GM21825 (cell line): Measurements from ENCODE around the gene NACA.
"Not testable (repeated sequence)": the region's sequence is repeated elsewhere in the genome, so short reads cannot be mapped to it uniquely, and the experiment has no call there.

ENCODE experiments used
- ATAC-seq: cut with Tn5 transposase; IDR thresholded peaks from one replicate; pipeline ENCODE4 v1.9.1; 2021; ENCODE audit warnings: mild to moderate bottlenecking, moderate library complexity; ENCODE audit not compliant: unreplicated experiment

Gene NACA

DNA sequence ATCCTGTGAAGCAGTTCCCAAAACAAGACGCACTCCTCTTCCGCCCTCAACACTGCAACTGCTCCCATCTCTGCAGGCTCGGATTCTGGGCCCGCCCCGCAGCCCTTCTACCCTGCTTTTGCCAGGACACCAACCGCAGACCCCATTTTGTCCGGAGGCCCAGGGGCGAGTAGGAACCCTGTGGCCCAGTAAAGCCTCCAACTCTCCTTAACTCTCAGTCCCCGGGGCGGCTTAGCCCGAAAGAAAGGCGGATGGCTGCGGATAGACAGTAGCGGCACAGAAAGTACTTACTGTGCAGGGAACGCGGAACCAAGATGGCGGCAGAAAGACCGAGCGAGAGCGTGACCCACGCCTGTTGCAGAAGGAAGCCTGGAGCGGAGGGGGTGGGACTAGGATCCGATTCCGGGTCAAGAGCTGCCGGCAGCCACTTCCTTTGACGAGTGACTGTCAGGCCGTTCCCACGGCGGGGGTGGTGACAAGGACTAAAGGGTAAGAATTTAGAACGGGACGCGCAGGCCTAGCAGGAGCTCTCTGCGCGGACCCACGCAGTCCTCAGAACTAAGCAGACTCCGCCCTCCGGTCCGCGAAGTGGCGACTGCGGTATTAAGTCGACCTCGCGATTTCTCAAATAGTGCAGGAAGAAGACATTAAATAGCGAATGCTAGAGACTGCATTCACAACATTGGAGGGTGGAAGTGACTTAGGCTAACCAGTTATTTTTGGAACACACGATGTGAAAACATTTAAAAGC, at the start of gene NACA:
Gene NACA, minus strand, starts transcription at position 328 of the 751 bp plus-strand sequence. CDS start 778 bp downstream, outside the sequence.
- ATAC-seq = peak; percentile 96

DNA sequence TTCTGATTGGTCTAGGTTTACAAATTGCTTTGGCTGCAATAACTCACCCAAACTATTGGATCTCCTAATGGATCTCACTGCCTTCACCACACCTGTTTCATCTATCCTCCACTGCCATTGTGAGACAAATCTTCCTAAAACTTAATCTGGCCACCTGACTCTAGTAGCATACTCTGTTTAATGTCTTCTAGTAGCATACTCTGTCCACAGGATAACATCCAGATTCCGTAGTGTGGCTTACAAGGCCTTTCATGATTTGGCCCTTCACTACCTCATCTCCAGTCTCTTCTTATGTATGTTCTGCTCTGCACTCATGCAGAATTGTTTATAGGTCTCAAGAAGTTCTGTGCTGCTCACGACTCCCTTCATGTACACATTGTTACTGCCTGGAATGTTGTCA, 48.0 kb upstream of the NACA start:
- no peak for ATAC-seq

DNA sequence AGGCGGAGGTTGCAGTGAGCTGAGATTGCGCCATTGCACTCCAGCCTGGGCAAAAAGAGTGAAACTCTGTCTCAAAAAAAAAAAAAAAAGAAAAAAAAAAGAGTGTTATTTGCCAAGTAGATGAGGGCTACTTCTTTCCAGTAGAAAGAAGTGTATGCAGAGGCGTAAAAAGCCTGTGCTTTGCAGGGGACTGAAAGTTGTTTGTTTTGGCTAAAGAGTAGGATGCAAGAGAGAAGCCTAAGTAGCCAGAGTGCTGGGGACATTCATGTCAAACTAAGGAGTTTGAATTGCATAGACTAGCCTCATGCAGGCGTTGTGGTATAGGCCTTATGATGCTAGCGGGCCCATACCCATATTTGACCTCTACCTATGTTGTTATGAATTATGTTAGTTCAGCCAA, 47.5 kb upstream of the NACA start:
- ATAC-seq = no peak

DNA sequence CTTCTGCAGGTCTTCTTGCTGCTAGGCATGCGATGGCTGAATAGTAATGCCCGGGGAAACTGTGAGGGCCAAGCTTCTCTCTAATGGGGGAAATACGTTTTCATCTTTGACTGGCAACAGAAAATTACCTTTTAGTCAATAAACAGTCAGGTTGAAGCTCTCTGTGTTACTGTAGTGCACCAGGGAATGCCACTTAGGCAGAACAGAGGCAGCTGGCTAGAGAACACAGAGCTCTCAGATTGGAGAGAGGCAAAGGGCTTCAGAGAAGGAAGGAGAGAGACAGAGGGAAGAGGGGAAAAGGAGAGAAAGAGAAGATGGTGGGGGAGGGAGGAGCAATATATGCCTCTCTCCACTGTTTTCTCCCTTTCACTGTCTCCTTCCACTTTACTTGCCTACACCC, 44.8 kb upstream of the NACA start:
- ATAC-seq = no peak

DNA sequence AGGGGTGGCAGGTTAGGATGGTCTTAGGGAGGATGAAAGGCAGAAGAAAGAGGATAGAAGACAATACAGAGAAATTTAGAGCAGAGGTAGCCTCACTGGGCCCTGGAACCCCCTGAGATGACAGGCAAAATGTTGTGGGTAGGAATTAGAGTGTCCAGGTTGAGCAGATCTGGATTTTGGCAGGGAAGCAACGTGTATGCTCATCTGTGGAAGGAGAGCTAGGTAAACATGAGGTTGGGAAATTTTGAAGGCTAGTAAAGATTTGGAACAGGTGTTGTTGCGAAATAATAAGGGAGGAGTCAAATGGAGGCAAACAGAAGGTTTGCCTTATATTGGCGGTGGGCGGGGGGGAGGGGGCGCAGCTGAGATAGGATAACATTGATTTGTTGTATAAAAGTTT, 43.3 kb upstream of the NACA start:
- no peak for ATAC-seq

DNA sequence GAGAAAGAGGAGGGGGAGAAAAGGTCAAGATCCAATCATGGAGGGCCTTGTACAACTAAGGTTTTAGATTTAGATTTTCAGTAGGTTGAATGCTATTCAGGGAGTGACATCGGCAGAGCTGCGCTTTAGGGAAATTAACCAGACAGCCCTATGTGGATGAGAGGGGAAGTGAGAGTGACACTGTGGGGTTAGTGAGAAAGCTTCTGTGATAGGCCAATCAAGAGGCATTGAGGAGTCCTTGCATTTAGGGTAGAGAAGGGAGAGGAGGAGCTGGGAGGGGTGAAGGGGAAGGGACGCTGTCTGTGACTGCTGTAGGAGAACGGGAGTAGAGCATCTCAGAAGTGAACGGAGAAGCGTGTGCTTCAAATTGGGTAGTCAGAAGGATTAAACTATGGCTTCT, 41.4 kb upstream of the NACA start:
- ATAC-seq = peak; percentile 99

DNA sequence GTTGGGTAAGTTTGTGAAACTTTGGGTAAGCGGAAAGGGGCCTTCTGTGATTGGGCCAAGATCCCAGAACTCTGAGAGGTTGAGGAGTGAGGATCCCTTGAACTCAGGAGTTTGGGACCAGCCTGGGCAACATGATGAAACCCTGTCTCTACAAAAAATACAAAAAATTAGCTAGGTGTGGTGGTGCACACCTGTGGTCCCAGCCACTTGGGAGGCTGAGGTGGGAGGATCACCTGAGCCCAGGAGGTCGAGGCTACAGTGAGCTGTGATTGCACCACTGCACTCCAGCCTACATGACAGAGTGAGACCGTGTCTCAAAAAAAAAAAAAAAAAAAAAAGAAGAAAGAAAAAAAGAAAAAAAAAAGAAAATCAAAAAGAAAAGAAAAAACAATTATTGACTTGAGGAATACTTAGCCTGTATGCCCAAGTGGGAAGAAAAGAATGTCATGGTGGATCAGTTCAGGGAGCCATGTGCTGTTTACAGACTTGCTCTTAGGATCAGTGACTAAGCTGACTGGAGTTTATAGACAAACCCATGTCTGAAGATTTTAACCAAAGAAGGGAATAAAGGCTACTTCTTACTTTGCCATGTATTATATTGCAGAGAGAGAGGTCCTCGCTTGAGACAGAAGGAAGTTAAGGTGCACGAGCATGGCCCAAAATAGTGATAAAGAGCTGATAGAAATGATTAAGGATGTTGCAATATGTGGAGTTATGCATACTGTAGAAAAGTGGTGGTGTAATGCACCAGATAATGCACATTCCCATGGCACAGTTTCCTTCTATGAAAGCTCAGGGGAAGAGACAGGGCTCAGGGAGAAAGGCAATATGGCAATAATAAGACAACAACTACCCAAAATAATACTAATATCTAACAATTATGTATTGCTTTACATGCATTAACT, 38.9 kb upstream of the NACA start:
- ATAC-seq = no peak

DNA sequence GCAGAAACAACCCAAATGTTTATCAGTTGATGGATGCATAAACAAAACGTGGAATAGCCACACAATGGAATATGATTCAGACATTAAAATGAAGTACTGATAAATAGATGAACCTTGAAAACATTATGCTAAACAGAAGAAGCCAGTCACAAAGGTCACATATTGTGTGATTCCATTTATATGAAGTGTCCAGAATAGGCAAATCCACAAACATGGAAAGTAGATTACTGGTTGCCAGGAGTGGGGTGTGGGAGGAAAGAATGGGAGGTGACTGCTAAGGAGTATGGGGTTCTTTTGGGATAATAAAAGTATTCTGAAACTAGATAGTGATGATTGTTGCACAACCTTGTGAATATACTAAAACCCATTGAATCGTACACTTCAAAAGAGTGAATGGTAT, 36.7 kb upstream of the NACA start:
- ATAC-seq = no peak

DNA sequence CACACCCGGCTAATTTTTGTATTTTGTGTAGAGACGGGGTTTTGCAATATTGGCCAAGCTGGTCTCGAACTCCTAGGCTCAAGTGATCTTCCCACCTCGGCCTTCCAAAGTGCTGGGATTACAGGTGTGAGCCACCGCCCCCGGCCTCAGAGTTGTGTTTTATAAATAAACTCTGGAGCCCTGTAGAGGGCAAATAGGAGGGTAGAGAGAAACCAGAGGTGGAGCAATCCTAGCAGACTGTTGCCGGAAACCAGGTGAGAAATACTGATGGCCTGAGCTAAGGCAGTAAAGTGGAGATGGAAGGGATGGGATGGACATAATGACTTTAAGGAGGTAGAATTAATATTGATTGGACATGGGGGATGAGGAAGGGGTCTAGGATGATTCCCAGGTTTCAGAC, 35.4 kb upstream of the NACA start:
- ATAC-seq = no peak

DNA sequence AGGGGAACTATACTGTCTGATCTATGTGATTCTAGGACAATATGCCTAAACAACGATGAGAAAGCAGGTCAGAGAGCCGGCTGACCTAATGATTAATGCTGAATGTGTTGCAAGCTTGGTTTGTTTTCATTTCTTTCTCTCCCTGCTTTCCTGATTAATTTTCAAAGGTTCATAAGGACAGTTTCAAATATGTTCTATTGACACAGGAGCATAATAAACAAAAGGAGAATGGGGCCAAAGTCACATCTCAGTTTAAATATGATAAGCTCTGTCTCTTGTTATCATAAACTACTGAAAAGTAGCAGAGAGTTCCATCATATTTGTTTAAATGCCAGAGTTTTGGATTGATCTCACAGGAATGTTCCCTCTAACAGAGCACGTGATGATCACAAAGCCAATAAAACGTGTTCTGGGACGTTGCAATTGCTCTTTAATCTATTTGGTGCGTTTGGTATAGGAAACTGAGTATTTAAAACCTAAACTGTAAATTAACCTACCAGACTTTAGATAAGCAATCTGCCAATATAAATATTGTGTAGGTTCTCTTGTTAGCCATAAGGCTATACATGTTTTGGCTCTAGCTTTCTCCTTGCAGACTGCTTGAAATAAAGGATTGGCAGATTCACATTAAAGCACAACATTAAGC, 34.3 kb upstream of the NACA start:
- no peak for ATAC-seq

DNA sequence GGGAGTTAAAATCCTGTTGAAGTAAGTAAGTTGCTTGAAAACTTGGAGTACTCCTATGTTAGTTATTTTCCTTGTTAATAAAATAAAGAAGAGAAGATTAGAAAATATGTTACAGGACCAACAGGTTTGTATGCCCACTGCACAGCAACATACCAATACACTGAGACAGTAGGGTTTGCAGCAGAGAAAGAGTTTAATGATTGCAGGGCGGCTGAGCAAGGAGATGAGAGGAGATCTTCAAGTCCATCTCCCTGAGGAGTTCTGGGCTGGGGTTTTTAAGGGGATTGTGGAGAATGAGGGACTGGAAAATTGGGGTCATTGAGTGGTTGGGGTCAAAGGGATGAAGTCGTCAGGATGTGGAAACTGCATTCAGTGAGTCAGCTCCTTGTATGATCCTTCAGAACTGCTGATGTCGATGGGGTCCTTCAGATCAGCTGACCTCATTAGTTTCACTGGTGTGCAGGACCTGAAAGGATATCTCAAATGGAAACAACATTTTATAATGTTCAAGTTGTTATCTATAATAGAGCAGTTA, 33.7 kb upstream of the NACA start:
- no peak for ATAC-seq

DNA sequence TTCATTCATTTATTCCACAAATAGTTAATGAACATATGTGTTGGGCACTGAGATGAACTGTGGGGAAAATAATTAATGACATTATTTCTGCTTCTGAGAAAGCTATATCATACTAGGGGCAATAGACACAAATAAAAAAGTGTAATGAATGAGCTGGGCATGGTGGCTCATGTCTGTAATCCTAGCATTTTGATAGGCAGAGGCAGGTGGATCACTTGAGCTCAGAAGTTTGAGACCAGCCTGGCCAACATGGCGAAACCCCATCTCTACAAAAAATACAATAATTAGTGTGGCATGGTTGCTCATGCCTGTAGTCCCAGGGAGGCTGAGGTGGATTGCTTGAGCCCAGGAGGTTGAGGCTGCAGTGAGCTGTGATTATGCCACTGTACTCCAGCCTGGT, 32.9 kb upstream of the NACA start:
- not testable (repeated sequence) for ATAC-seq

DNA sequence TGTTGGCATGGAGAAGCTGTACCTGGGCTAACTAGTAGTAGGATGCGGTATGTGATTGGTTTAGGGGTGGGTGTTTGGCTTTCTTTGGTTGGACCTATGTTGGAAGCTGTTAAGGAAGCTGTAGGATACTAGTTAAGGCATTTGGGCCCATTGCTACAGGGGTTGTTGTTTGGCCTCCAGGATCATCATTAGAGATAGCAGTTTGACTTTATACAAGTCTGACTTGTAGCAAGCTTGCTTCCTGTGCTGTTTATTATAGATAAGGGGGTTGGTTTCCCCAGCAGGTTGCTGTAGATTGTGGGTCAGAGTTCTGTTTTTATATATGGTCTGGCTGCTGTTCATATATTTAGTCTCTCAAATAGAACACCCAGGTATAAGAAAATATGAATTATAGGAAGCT, 28.5 kb upstream of the NACA start:
- no peak for ATAC-seq

DNA sequence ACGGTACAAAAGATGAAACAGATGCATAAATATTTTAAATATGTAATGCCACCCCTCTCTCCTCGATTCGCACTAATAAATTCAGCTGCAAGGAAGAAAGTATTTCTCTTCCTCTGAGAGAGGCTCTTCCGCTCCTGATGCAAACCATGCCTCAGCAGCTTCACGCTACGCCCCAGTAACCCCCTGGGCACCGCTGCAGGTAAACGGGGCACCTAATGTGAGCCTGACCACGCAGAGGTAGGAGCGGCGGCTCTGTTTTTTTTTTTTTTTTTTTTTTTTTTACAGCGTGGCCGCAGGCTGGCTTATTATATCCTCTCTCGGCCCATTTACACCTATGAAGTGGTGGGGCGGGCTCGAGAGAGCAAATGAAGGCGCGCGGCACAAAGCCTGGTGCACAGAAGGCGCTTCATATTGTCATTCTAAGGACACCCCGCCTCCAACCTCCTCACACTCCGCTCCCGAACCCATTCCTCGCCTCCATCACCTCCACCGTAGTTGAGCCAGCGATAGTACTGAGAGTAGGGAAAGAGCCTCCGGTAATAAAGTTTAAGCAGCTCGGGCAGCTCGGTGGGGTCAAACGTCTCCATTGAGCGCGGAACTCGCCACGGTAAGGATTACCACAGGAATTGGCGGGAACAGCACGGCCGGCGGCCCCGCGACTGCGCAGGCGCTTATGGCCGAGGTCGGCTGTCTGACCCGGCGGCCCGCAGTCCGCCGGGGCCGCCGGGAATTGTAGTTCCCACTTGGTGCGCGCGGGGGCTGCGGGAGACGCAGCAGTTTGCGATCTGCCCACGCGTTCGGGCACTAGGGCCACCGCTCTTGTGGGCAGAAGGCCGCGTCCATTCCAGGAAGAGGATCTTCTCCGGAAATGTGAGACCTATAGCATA, 26.9 kb upstream of the NACA start, which contains the start of gene PRIM1:
Gene PRIM1, minus strand, starts transcription at position 612 of the 887 bp plus-strand sequence. Its CDS starts 25 bp downstream, at position 587.
- ATAC-seq = peak; percentile 76

DNA sequence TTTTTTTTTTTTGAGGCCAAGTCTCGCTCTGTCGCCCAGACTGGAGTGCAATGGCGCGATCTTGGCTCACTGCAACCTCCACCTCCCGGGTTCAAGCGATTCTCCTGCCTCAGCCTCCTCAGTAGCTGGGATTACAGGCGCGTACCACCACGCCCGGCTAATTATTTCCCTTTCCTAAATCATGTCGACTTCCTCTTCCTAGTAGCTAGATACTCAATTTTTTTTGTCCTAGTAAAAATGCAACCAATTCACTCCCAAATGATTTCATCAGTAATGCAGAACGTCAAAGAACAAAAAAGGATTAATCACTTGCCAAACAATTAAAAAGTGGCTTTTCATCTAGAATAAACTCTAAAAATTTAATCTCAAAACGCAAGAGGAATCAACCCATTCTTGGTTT, 25.5 kb upstream of the NACA start:
- ATAC-seq = not testable (repeated sequence)

DNA sequence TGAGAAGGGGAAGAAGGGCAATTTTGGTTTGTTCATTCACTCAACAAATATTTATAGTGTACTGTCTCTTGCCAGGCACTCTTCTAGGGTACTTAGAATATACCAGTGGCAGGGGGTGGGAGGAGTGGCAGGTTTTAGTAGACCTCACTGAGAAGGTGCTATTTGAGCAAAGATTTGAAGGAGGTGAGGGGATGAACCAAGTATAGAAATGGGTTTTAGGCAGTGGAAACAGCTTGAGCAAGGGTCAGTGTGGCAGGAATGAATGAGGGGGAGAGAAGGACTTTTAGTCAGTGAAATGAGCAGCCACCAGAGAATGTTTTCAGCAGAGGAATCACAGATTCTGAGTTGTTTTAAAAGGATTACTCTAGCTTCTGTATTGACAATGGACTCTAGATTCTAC, 24.8 kb upstream of the NACA start:
- ATAC-seq = no peak

DNA sequence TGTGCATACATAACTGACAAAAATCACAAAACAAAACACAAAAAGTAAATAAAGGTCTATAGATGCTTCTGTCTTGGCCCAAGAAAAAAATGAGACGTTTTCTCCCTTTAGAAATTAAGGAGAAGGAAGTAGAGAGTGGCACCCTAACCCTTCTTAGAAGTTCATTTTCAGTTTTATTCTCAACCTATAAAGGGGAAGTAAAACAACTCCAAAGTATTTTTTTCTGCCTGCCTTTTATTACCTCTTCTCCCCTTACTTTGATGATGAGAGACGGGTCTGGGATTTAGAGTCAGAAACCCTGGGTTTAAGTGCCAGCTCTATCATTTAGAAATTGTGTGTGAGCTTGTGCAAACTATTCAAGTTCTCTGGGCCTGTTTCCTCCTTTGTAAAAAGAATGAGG, 24.3 kb upstream of the NACA start:
- ATAC-seq = no peak

DNA sequence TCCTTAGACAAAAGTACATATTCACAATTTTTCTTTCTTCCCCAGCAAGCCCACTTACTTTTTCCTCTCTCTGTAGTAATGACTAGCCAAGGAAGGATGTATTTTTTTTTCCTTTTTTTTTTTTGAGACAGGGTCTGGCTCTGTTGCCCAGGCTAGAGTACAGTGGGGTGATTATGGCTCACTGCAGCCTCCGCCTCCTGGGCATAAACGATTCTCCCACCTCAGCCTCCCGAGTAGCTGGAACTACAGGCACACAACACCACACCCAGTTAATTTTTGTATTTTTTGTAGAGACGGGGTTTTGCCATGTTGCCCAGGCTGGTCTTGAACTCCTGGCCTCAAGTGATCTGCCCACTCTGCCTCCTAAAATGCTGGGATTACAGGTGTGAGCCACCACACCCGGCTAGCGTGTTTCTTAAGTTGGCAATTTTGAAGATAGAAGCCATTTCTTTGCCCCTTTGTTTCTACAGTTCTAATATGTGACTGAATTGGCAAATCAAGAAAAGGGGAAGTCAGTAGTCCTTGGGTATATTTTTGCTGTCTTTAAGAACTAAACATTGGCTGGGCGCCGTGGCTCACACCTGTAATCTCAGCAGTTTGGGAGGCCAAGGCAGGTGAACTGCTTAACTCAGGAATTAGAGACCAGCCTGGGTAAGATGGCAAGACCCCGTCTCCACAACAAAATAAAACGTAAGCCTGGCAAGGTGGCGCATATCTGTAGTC, 3.2 kb upstream of the NACA start:
- no peak for ATAC-seq

DNA sequence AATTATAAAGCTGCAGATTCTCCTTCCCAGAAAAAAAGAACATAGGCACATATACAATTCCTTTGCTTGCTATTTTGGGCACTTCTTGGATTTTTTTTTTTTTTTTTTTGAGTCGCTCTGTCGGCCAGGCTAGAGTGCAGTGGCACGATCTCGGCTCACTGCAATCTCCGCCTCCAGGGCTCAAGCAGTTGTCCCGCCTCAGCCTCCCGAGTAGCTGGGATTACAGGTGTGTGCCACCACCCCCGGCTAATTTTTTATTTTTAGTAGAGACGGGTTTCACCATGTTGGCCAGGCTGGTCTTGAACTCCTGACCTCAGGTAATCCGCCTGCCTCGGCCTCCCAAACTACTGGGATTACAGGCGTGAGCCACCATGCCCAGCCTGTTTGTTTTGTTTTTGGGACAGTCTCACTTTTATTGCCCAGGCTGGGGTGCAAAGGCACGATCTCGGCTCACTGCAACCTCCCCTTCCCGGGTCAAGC, 1.1 kb upstream of the NACA start:
- not testable (repeated sequence) for ATAC-seq
